HepG2 (cell line): ENCODE data around the gene KRTAP10-5. TPM values are rescaled to one million over a fixed set of nuclear protein-coding genes. Genes with fewer than 3 reads are reported as not detected.

Experiments used
- ATAC-seq: fragments of 200-7000 bp; cut with Tn5 transposase; 3 replicates; pipeline ENCODE4 v1.9.1; 2020; ENCODE audit warnings: mild to moderate bottlenecking, moderate library complexity
- BruUV-seq: library from RNA; stranded (reverse); fragments of 400-500 nt; replicated peaks from 2 replicates; lab custom pipeline; 2021; lab: Mats Ljungman, UMichigan
- CTCF ChIA-PET: fragments of 300-600 bp; formaldehyde crosslinking; extraction: SDS; loops from one replicate; lab custom pipeline; 2021; ENCODE audit warnings: low total read pairs, inconsistent platforms, low intra/inter-chr PET ratio; lab: Yijun Ruan, JAX
- POLR2A ChIA-PET: fragments of 350-600 bp; sonication (Branson Sonifier 250); formaldehyde crosslinking; loops from one replicate; lab custom pipeline; 2020; ENCODE audit warnings: antibody characterized with exemption, inconsistent platforms; lab: Yijun Ruan, JAX
- DNase-seq: peaks from one replicate; pipeline ENCODE4 v3.0.0-alpha.2; 2015; ENCODE audit warnings: low spot score
- FAIRE-seq: peaks from 3 replicates; lab custom pipeline; 2011; peaks lifted over from hg19 to GRCh38; lab: Jason Lieb, UNC
- H2AFZ ChIP-seq: one replicate; pipeline ENCODE4 v1.6.1; 2011; ENCODE audit warnings: low read length, inconsistent platforms
- H3K27ac ChIP-seq: fragments of 300-600 bp; 3 replicates; pipeline ENCODE4 v1.8.0; 2011; ENCODE audit warnings: mixed run types, mild to moderate bottlenecking, mixed read lengths, low read length, inconsistent platforms; ENCODE audit not compliant: insufficient read depth; ENCODE audit errors: extremely low read length
- H3K27me3 ChIP-seq, 2 experiments: fragments of 200-600 bp in 1 of 2; 2 replicates in 1 of 2; 3 replicates in 1 of 2; pipeline versions ENCODE4 v1.6.0 to v1.8.0; 2011; ENCODE audit warnings: low read length in 2 of 2, mild to moderate bottlenecking in 2 of 2, moderate library complexity in 2 of 2, inconsistent platforms in 1 of 2; ENCODE audit not compliant: insufficient read depth in 2 of 2, control insufficient read depth in 1 of 2
- H3K36me3 ChIP-seq, 2 experiments: fragments of 200-600 bp in 1 of 2; replicated peaks in 1 of 2; 2 replicates in 1 of 2; 3 replicates in 1 of 2; pipeline versions ENCODE4 v1.5.1 to v1.8.0; 2011; ENCODE audit warnings: low read length in 2 of 2, inconsistent platforms in 1 of 2; ENCODE audit not compliant: insufficient read depth in 2 of 2, control insufficient read depth in 1 of 2
- H3K4me1 ChIP-seq: 2 replicates; pipeline ENCODE4 v1.5.1; 2012; ENCODE audit warnings: low read length, inconsistent platforms; ENCODE audit not compliant: insufficient read depth
- H3K4me2 ChIP-seq: 2 replicates; pipeline ENCODE4 v1.6.0; 2011; ENCODE audit warnings: low read depth, low read length, inconsistent platforms
- H3K4me3 ChIP-seq, 3 experiments: fragments of 200-600 bp in 1 of 3; sonication (generic), shearing (Covaris generic) in 1 of 3; replicated peaks in 1 of 3; 2 replicates each; pipeline ENCODE4 v1.5.1; 2011 to 2016; ENCODE audit warnings: low read length in 3 of 3, inconsistent platforms in 2 of 3, low read depth in 2 of 3, mild to moderate bottlenecking in 2 of 3, control low read depth in 1 of 3, mixed read lengths in 1 of 3; ENCODE audit not compliant: insufficient read depth in 1 of 3
- H3K79me2 ChIP-seq: one replicate; pipeline ENCODE4 v1.6.1; 2011; ENCODE audit warnings: low read length, inconsistent platforms; ENCODE audit not compliant: insufficient read depth
- H3K9ac ChIP-seq: 2 replicates; pipeline ENCODE4 v1.6.0; 2011; ENCODE audit warnings: mild to moderate bottlenecking, low read depth, low read length, inconsistent platforms; ENCODE audit not compliant: insufficient read depth
- H3K9me3 ChIP-seq: 2 replicates; pipeline ENCODE4 v1.5.1; 2012; ENCODE audit warnings: mild to moderate bottlenecking, low read length
- H4K20me1 ChIP-seq: 2 replicates; pipeline ENCODE4 v1.6.0; 2011; ENCODE audit warnings: inconsistent platforms, mild to moderate bottlenecking, low read length, moderate library complexity; ENCODE audit not compliant: insufficient read depth
- PCBP2 ChIP-seq: fragments of 200-400 bp; formaldehyde crosslinking; optimal IDR thresholded peaks from 2 replicates; pipeline ENCODE3; 2018; ENCODE audit warnings: low read length, low read depth; ENCODE audit not compliant: poor library complexity, severe bottlenecking
- POLR2AphosphoS2 ChIP-seq: IDR thresholded peaks from 2 replicates; pipeline ENCODE4 v1.6.1; 2011; ENCODE audit warnings: low read depth, low read length, improper control_type of control experiment
- PPARG ChIP-seq: conservative IDR thresholded peaks from 2 replicates; pipeline ENCODE4 v1.6.1; 2016; ENCODE audit warnings: missing biosample characterization, missing genetic modification reagents
- TBP ChIP-seq: sonication (generic); formaldehyde crosslinking; IDR thresholded peaks from 2 replicates; pipeline ENCODE4 v1.5.0; 2020; ENCODE audit warnings: missing genetic modification reagents
- TEAD3 ChIP-seq: optimal IDR thresholded peaks from 2 replicates; pipeline ENCODE3; 2016; ENCODE audit warnings: borderline replicate concordance
- ZNF205 ChIP-seq: IDR thresholded peaks from 2 replicates; pipeline ENCODE4 v1.6.1; 2018; ENCODE audit warnings: missing biosample characterization, missing genetic modification reagents
- ZNF232 ChIP-seq: sonication (generic); formaldehyde crosslinking; IDR thresholded peaks from 2 replicates; pipeline ENCODE4 v1.4.0; 2020; ENCODE audit warnings: missing genetic modification reagents, borderline replicate concordance
- ZNF615 ChIP-seq: sonication (generic); formaldehyde crosslinking; IDR thresholded peaks from 2 replicates; pipeline ENCODE4 v1.5.0; 2020; ENCODE audit warnings: mild to moderate bottlenecking, missing genetic modification reagents, borderline replicate concordance
- ZNF652 ChIP-seq: IDR thresholded peaks from 2 replicates; pipeline ENCODE4 v1.6.1; 2016; ENCODE audit warnings: low read depth, borderline replicate concordance
- ZNF737 ChIP-seq: sonication (generic); formaldehyde crosslinking; IDR thresholded peaks from 2 replicates; pipeline ENCODE4 v1.5.0; 2020; ENCODE audit warnings: missing genetic modification reagents, mild to moderate bottlenecking, borderline replicate concordance
- ZNF761 ChIP-seq: sonication (generic); formaldehyde crosslinking; conservative IDR thresholded peaks from 2 replicates; pipeline ENCODE4 v1.4.0; 2020; ENCODE audit warnings: mild to moderate bottlenecking, missing genetic modification reagents
- WGBS: methylation state at CpG from one replicate; pipeline ENCODE4 v1.1.6; 2017; ENCODE audit warnings: low lambda C conversion rate; 5-methylcytosine and 5-hydroxymethylcytosine counted together
- in situ Hi-C: cut with HindIII; loops from 2 replicates; pipeline ENCODE4 v1.10.0; 2017; ENCODE audit warnings: low pct_unique_long_range_greater_than_20kb; ENCODE audit not compliant: extremely low pct_ligation_motif_present
- intact Hi-C: fragments of 100-400 bp; cut with micrococcal nuclease; formaldehyde crosslinking; loops from one replicate; pipeline ENCODE4 v1.10.0; 2022; ENCODE audit not compliant: unreplicated experiment
- polyA plus RNA-seq, 8 experiments: library from polyadenylated mRNA; depleted of rRNA in 3 of 8; stranded (reverse) in 7 of 8; unstranded in 1 of 8; fragments of >200 nt; fragmentation: Illumina TruSeq in 4 of 8; extraction: Trizol in 4 of 8; gene quantifications; 2 replicates each; pipeline versions ENCODE4 v1.2.1 to v1.2.3, GENCODE V29; 2011 to 2016; ENCODE audit warnings: low read depth in 4 of 8, missing spikeins in 1 of 8, mixed read lengths in 1 of 8; ENCODE audit not compliant: insufficient read depth in 1 of 8
- total RNA-seq, 5 experiments: library from RNA; depleted of rRNA; stranded (reverse); fragments of >200 nt; fragmentation: Illumina TruSeq; extraction: Trizol; gene quantifications; 2 replicates each; pipeline ENCODE4 v1.2.3, GENCODE V29; 2016; ENCODE audit warnings: low read depth in 1 of 5
- TF ChIP-seq, protein P1 (sequence below): sonication (generic); formaldehyde crosslinking; conservative IDR thresholded peaks from 2 replicates; pipeline ENCODE4 v1.4.0; 2020; ENCODE audit warnings: missing genetic modification reagents

KRTAP10-5 gene
- total and polyA plus RNA-seq, 2 of the 13 experiments (the other 11 are each of a cell fraction or from before 2014, with no cell fraction given): not detected

DNA sequence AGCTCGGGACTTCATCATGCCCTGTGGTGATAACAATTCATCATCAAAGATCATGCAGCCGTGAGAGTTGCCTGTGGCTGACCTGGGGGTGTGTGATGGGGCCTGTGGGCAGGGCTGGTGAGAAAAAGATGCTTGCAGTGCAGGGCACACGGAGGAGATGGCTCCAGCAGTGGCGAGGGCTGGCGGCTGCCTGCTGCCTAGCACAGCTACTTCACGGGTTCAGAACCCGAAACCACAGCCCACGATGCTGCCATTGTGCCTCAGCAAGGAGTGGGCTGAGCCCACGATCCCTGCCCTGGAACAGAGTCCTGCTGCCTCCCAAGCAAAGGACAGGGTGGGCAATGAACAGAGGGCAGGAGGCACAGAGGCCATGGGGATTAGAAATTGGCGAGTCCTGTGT is 45.9 kb upstream of the KRTAP10-5 start:
- Histone ChIP-seq H3K4me3 (no peak overlapping the region), H3K27ac (no peak overlapping the region), H3K4me1 (no peaks in the 10 kb centered on the region), H2AFZ (no peak overlapping the region), H3K36me3 (no peaks in the 10 kb centered on the region), H3K9ac (no peak overlapping the region), H3K79me2 (no peaks in the 10 kb centered on the region)
- WGBS: 43% methylated on average over 8 of the region's 10 CpGs
- in situ Hi-C loops (no loop called here), intact Hi-C loops (no loop called here)
- FAIRE-seq: no peak
- DNase-seq: no peak
- CTCF ChIA-PET: no interaction called here
- no TSS peak for BruUV-seq
- TF ChIP-seq ZNF232: no peak
- no peak for TF ChIP-seq ZNF205 (CRISPR knock-in tag)
- no peak for TF ChIP-seq PCBP2
- TF ChIP-seq ZNF761 (CRISPR knock-in tag): no peak
- no peak for TF ChIP-seq POLR2AphosphoS2
- no peak for TF ChIP-seq ZNF652 (CRISPR knock-in tag)
- TF ChIP-seq ZNF737 (CRISPR knock-in tag): no peak
- no peak for TF ChIP-seq TBP (CRISPR knock-in tag)
- TF ChIP-seq, protein P1, sequence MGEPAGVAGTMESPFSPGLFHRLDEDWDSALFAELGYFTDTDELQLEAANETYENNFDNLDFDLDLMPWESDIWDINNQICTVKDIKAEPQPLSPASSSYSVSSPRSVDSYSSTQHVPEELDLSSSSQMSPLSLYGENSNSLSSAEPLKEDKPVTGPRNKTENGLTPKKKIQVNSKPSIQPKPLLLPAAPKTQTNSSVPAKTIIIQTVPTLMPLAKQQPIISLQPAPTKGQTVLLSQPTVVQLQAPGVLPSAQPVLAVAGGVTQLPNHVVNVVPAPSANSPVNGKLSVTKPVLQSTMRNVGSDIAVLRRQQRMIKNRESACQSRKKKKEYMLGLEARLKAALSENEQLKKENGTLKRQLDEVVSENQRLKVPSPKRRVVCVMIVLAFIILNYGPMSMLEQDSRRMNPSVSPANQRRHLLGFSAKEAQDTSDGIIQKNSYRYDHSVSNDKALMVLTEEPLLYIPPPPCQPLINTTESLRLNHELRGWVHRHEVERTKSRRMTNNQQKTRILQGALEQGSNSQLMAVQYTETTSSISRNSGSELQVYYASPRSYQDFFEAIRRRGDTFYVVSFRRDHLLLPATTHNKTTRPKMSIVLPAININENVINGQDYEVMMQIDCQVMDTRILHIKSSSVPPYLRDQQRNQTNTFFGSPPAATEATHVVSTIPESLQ (CRISPR knock-in tag): no peak
- no peak for TF ChIP-seq ZNF615
- TF ChIP-seq PPARG (CRISPR knock-in tag): no peak
- TF ChIP-seq TEAD3 (CRISPR knock-in tag): no peak
- TF ChIP-seq, all 625 proteins: peak for 0
- no peak for ATAC-seq
- Histone ChIP-seq H3K9me3 (peaks cover 21% of the 10 kb centered on the region), H3K4me2 (no peak overlapping the region), H3K27me3 (0 out of 5 replicates have a peak, but pooled peaks cover 0 to 6% of the 10 kb centered on the region in 2 experiments), H4K20me1 (no peaks in the 10 kb centered on the region)
- POLR2A ChIA-PET: no interaction called here
